ENCODE results near the gene CACNG1.
"Not testable (repeated sequence)": the region's sequence is repeated elsewhere in the genome, so short reads cannot be mapped to it uniquely, and the experiment has no call there.

The CACNG1 gene

GRCh38 chr17:67025216-67025792 is 19.1 kb upstream of the CACNG1 start:
- no peak for DNase-seq (ENCODE audit: low read depth)

- DNase-seq (ENCODE audit: low read depth) = no peak
Observed at GRCh38 chr17:67026341-67026740, 18.0 kb upstream of the CACNG1 start.

GRCh38 chr17:67027031-67027628 is 17.2 kb upstream of the CACNG1 start:
- DNase-seq (ENCODE audit: low read depth) = no peak

GRCh38 chr17:67030641-67031040 is 13.7 kb upstream of the CACNG1 start:
- DNase-seq (ENCODE audit: low read depth) = no peak

- no peak for DNase-seq (ENCODE audit: low read depth)
Observed at GRCh38 chr17:67032382-67032781, 12.0 kb upstream of the CACNG1 start.

GRCh38 chr17:67032985-67033384 is 11.4 kb upstream of the CACNG1 start:
- DNase-seq (ENCODE audit: low read depth) = no peak

- no peak for DNase-seq (ENCODE audit: low read depth)
Observed at GRCh38 chr17:67033613-67034012, 10.7 kb upstream of the CACNG1 start.

- DNase-seq (ENCODE audit: low read depth) = no peak
Observed at GRCh38 chr17:67035131-67036083, 8.9 kb upstream of the CACNG1 start.

GRCh38 chr17:67038861-67039365 is 5.4 kb upstream of the CACNG1 start:
- no peak for DNase-seq (ENCODE audit: low read depth)

GRCh38 chr17:67040652-67041051 is 3.7 kb upstream of the CACNG1 start:
- DNase-seq (ENCODE audit: low read depth) = no peak

GRCh38 chr17:67041119-67041518 is 3.2 kb upstream of the CACNG1 start:
- not testable (repeated sequence) for DNase-seq (ENCODE audit: low read depth)

GRCh38 chr17:67041531-67041930 is 2.8 kb upstream of the CACNG1 start:
- DNase-seq (ENCODE audit: low read depth) = no peak

- DNase-seq (ENCODE audit: low read depth) = no peak
Observed at GRCh38 chr17:67041941-67042899, 2.1 kb upstream of the CACNG1 start.

GRCh38 chr17:67043283-67043682 is 1.1 kb upstream of the CACNG1 start:
- DNase-seq (ENCODE audit: low read depth) = no peak

GRCh38 chr17:67044940-67045339 is 586 bp downstream of the CACNG1 start:
- no peak for DNase-seq (ENCODE audit: low read depth)

- no peak for DNase-seq (ENCODE audit: low read depth)
Observed at GRCh38 chr17:67046398-67046797, 2.0 kb downstream of the CACNG1 start.

- DNase-seq (ENCODE audit: low read depth) = no peak
Observed at GRCh38 chr17:67047382-67047781, 3.0 kb downstream of the CACNG1 start.

- DNase-seq (ENCODE audit: low read depth) = no peak
Observed at GRCh38 chr17:67049025-67049739, 4.8 kb downstream of the CACNG1 start.

- DNase-seq (ENCODE audit: low read depth) = no peak
Observed at GRCh38 chr17:67050066-67050465, 5.7 kb downstream of the CACNG1 start.

GRCh38 chr17:67050471-67051154 is 6.3 kb downstream of the CACNG1 start:
- no peak for DNase-seq (ENCODE audit: low read depth)
